ENCODE results near the gene ZNF182. TPM values are rescaled to one million over a fixed set of nuclear protein-coding genes. Genes with fewer than 3 reads are reported as not detected.
"Not testable (repeated sequence)": the region's sequence is repeated elsewhere in the genome, so short reads cannot be mapped to it uniquely, and the experiment has no call there.

ZNF182 gene
- total and polyA plus RNA-seq, 9 of the 15 experiments (the other 6 are each of a cell fraction or from before 2014, with no cell fraction given) = 0.59 to 5.0 (median 3.9) TPM

DNA sequence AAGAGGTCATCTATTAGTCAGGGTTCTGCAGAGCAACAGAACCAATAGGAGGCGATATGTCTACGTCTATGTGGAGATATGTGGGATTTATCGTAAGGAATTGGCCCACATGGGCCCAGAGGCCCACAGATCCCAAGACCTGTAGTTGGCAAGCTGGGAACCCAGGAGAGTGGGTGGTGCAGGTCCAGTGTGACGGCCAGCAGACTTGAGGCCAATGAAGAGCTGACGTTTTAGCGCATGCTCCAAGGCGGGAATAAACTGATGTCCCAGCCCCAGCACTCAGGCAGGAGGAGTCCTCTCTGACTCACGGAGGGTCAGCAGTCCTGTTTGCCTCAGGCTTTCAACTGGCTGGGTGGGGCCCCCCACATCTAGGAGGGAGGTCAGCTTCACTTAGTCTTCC is 24.3 kb upstream of the ZNF182 start:
- TF ChIP-seq, protein P1, sequence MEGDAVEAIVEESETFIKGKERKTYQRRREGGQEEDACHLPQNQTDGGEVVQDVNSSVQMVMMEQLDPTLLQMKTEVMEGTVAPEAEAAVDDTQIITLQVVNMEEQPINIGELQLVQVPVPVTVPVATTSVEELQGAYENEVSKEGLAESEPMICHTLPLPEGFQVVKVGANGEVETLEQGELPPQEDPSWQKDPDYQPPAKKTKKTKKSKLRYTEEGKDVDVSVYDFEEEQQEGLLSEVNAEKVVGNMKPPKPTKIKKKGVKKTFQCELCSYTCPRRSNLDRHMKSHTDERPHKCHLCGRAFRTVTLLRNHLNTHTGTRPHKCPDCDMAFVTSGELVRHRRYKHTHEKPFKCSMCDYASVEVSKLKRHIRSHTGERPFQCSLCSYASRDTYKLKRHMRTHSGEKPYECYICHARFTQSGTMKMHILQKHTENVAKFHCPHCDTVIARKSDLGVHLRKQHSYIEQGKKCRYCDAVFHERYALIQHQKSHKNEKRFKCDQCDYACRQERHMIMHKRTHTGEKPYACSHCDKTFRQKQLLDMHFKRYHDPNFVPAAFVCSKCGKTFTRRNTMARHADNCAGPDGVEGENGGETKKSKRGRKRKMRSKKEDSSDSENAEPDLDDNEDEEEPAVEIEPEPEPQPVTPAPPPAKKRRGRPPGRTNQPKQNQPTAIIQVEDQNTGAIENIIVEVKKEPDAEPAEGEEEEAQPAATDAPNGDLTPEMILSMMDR (IDR thresholded peaks at IDR 0.05 in 2 of 3, conservative IDR thresholded peaks at IDR 0.05 in 1 of 3; ENCODE audit: insufficient read depth in 2 of 3, low read depth in 1 of 3, low read length in 3 of 3) = peak in 1 of 3 experiments; percentile 6; a peak in 1 of 6 replicates
- TF ChIP-seq ZKSCAN3 (CRISPR knock-in tag; IDR thresholded peaks at IDR 0.05) (no peak), ZNF212 (CRISPR knock-in tag; IDR thresholded peaks at IDR 0.05) (no peak)
- TF ChIP-seq, protein P2, sequence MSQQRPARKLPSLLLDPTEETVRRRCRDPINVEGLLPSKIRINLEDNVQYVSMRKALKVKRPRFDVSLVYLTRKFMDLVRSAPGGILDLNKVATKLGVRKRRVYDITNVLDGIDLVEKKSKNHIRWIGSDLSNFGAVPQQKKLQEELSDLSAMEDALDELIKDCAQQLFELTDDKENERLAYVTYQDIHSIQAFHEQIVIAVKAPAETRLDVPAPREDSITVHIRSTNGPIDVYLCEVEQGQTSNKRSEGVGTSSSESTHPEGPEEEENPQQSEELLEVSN (IDR thresholded peaks at IDR 0.05; ENCODE audit: borderline replicate concordance in 1 of 2, extremely low read depth in 1 of 2, insufficient read depth in 1 of 2, insufficient read length in 1 of 2, low read depth in 1 of 2, low read length in 1 of 2, poor library complexity in 1 of 2, severe bottlenecking in 1 of 2) = peak in 1 of 2 experiments; percentile 43
- H3K36me3 ChIP-seq (ENCODE audit: control insufficient read depth, insufficient read depth, low read length) = no peaks in the 10 kb centered on the region
- FAIRE-seq = no peak
- CTCF ChIA-PET (ENCODE audit: low intra/inter-chr PET ratio) = interaction anchor here (0.6 to 2.6 kb wide), 2 partner anchors 196 to 505 kb away, joined by 3 to 22 read pairs; no protein-coding TSS in a partner anchor
- H2AFZ ChIP-seq (ENCODE audit: low read depth, low read length) = no peak overlapping the region
- no peaks in the 10 kb centered on the region for H3K79me2 ChIP-seq (ENCODE audit: control insufficient read depth, insufficient read depth, low read length)
- WGBS (ENCODE audit: insufficient coverage, low coverage, missing lambda C conversion rate) = 39% methylated on average over 5 of the region's 8 CpGs
- no peak for DNase-seq (ENCODE audit: extremely low read depth in 1 of 4, low spot score in 3 of 4)
- intact Hi-C loops (cut with micrococcal nuclease) (loop anchor here (5.0 kb wide), 2 partner anchors 466 to 836 kb away; partner anchors contain the start of genes ARAF and UBA1), in situ Hi-C loops (cut with MboI) (loop anchor here (10.0 to 25.0 kb wide), 2 partner anchors 203 to 516 kb away; no protein-coding TSS in a partner anchor)
- H3K27ac ChIP-seq (ENCODE audit: extremely low read depth, low read depth, low read length) = no peak overlapping the region
- H3K4me3 ChIP-seq = no peak overlapping the region
- no peak for ATAC-seq
- H3K9me3 ChIP-seq (replicated peaks; ENCODE audit: control insufficient read depth, insufficient read depth, low read depth, low read length) = no peaks in the 10 kb centered on the region
- H3K4me1 ChIP-seq (replicated peaks in 1 of 2; ENCODE audit: control insufficient read depth in 2 of 2, insufficient read depth in 2 of 2, low read length in 2 of 2) = no peaks in the 10 kb centered on the region
- no peak overlapping the region for H3K9ac ChIP-seq (ENCODE audit: insufficient read depth in 1 of 2, low read depth in 2 of 2, low read length in 2 of 2)
- POLR2A ChIA-PET = no interaction called here
- H3K4me2 ChIP-seq (ENCODE audit: insufficient read depth, low read length) = no peak overlapping the region
- no peaks in the 10 kb centered on the region for H4K20me1 ChIP-seq (replicated peaks; ENCODE audit: control insufficient read depth, insufficient read depth, low read length)
- BruUV-seq (replicated peaks) = no TSS peak
- H3K9me1 ChIP-seq (ENCODE audit: control insufficient read depth, insufficient read depth, low read length) = no peaks in the 10 kb centered on the region
- H3K27me3 ChIP-seq (ENCODE audit: control insufficient read depth in 2 of 2, insufficient read depth in 2 of 2, low read length in 2 of 2) = peaks cover 0 to 10% of the 10 kb centered on the region in 2 experiments; a peak in 1 of 5 replicates

DNA sequence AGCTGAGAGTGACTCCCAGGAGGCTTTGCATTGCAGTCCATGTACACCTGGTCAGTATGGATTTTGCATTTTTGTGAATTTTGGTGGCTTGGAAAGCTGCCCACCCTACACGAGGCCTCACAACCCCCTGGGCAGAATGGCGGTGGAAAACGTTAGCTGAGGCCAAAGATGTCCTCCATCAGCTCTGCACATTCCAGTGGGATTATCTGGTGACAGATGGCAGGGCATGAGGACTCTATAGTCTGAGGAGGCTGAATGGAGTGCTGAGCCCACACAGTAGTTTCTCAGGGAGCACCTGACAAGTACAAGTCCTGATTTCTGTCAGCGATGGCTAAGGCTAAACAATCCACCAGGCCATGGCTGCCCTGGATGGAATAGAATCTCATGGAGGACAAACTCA is 23.8 kb upstream of the ZNF182 start:
- H3K9me3 ChIP-seq (replicated peaks; ENCODE audit: control insufficient read depth, insufficient read depth, low read depth, low read length); H2AFZ ChIP-seq (ENCODE audit: low read depth, low read length); H3K9ac ChIP-seq (ENCODE audit: insufficient read depth in 1 of 2, low read depth in 2 of 2, low read length in 2 of 2); H3K4me1 ChIP-seq (replicated peaks in 1 of 2; ENCODE audit: control insufficient read depth in 2 of 2, insufficient read depth in 2 of 2, low read length in 2 of 2); H4K20me1 ChIP-seq (replicated peaks; ENCODE audit: control insufficient read depth, insufficient read depth, low read length); BruUV-seq (replicated peaks); H3K36me3 ChIP-seq (ENCODE audit: control insufficient read depth, insufficient read depth, low read length); DNase-seq (ENCODE audit: extremely low read depth in 1 of 4, low spot score in 3 of 4); H3K27me3 ChIP-seq (ENCODE audit: control insufficient read depth in 2 of 2, insufficient read depth in 2 of 2, low read length in 2 of 2); H3K27ac ChIP-seq (ENCODE audit: extremely low read depth, low read depth, low read length); H3K79me2 ChIP-seq (ENCODE audit: control insufficient read depth, insufficient read depth, low read length); FAIRE-seq; H3K9me1 ChIP-seq (ENCODE audit: control insufficient read depth, insufficient read depth, low read length); H3K4me3 ChIP-seq; POLR2A ChIA-PET; ATAC-seq; H3K4me2 ChIP-seq (ENCODE audit: insufficient read depth, low read length): not testable (repeated sequence)
- WGBS (ENCODE audit: insufficient coverage, low coverage, missing lambda C conversion rate) = 13% methylated on average over 3 of the region's 4 CpGs
- intact Hi-C loops (cut with micrococcal nuclease) = loop anchor here (5.0 kb wide), 2 partner anchors 465 to 835 kb away; partner anchors contain the start of genes ARAF and UBA1
- CTCF ChIA-PET (ENCODE audit: low intra/inter-chr PET ratio) = interaction anchor here (0.6 to 2.6 kb wide), 4 partner anchors 174 to 505 kb away, joined by 3 to 22 read pairs (median 4); no protein-coding TSS in a partner anchor
- in situ Hi-C loops (cut with MboI) = loop anchor here (10.0 to 25.0 kb wide), 2 partner anchors 203 to 515 kb away; no protein-coding TSS in a partner anchor

Measured in K562 (cell line).